LNCaP clone FGC (cell line): ENCODE measurements around the gene PHACTR2.
A peak's percentile ranks its signal among the peaks of the same experiment; 100 is the strongest.
"Not testable (repeated sequence)": the region's sequence is repeated elsewhere in the genome, so short reads cannot be mapped to it uniquely, and the experiment has no call there.

Experiments used
- DNase-seq: peaks from one replicate; pipeline ENCODE4 v3.0.0-alpha.2; 2011; ENCODE audit warnings: low read depth
- H3K4me3 ChIP-seq: 2 replicates; pipeline ENCODE4 v1.5.1; 2011; ENCODE audit warnings: mild to moderate bottlenecking, low read depth, low read length, control low read depth
- TF ChIP-seq, protein P1 (sequence below): IDR thresholded peaks from 2 replicates; pipeline ENCODE4 v1.5.1; 2012; ENCODE audit warnings: mild to moderate bottlenecking; ENCODE audit not compliant: control insufficient read depth, insufficient read depth; ENCODE audit errors: extremely low read depth

The PHACTR2 gene

DNA sequence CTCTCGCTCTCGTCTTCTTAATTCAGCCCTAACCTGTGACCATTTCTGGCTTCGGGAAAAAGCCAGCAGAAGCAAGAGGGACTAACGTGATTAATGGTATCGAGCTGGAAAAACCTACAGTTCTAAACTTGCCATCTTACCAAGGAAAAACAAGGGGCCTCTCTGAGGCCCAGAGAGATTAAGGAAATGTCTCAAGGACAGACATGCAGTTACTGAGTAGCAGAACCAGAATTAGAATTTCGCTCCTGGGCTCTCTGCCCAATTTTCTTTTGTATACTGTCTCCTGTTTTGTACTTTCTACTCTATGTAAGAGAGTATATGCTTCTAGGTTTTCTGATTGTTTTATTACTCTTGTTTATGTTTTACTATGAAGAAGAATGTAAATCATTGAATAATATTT is 97.6 kb downstream of the PHACTR2 start:
- no peak overlapping the region for H3K4me3 ChIP-seq
- TF ChIP-seq, protein P1, sequence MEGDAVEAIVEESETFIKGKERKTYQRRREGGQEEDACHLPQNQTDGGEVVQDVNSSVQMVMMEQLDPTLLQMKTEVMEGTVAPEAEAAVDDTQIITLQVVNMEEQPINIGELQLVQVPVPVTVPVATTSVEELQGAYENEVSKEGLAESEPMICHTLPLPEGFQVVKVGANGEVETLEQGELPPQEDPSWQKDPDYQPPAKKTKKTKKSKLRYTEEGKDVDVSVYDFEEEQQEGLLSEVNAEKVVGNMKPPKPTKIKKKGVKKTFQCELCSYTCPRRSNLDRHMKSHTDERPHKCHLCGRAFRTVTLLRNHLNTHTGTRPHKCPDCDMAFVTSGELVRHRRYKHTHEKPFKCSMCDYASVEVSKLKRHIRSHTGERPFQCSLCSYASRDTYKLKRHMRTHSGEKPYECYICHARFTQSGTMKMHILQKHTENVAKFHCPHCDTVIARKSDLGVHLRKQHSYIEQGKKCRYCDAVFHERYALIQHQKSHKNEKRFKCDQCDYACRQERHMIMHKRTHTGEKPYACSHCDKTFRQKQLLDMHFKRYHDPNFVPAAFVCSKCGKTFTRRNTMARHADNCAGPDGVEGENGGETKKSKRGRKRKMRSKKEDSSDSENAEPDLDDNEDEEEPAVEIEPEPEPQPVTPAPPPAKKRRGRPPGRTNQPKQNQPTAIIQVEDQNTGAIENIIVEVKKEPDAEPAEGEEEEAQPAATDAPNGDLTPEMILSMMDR, result no peak
- DNase-seq, result peak; percentile 43

- TF ChIP-seq, protein P1, result no peak
- no peak for DNase-seq
- no peak overlapping the region for H3K4me3 ChIP-seq
Observed at GRCh38 chr6:143778926-143779325, 101.2 kb downstream of the PHACTR2 start.

- no peak for DNase-seq
- H3K4me3 ChIP-seq, result no peak overlapping the region
- TF ChIP-seq, protein P1, result no peak
Observed at GRCh38 chr6:143782481-143782880, 104.7 kb downstream of the PHACTR2 start.

DNA sequence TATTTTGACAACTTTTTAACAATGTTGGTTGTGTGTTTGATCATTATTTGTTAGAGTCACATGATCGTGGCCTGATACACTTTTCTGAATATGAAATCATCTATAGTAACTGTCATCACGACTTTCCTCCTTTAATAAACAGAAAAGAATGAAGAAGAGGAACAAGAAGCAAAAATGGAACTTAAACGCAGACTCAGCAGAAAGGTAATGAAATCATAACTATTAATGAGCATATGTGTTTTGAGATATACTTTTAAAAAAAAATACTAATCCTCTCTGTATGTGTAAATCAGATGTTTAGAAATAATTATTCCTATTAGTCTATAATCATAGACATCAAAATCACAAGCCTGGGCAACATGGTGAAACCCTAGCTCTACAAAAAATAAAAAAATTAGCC is 105.3 kb downstream of the PHACTR2 start:
- TF ChIP-seq, protein P1, result no peak
- H3K4me3 ChIP-seq, result no peak overlapping the region
- no peak for DNase-seq

DNA sequence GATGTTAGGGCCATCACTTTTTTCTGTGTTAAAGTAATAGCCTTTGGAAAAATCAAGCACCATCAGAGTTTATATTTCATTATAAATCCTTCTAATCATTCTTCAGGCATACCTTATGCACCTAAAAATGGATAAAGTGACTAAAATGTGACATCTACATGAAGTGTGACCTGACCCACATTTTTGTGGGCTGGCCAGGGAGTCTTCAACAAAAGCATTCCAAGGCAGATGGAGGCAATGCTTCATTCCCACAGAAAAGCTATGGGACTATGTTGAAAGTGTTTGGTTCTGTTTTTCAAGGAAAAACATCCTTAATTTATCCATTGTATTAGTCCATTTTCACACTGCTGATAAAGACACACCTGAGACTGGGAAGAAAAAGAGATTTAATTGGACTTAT is 106.6 kb downstream of the PHACTR2 start:
- no peak overlapping the region for H3K4me3 ChIP-seq
- no peak for DNase-seq
- TF ChIP-seq, protein P1, result no peak

- DNase-seq, H3K4me3 ChIP-seq: not testable (repeated sequence)
Observed at GRCh38 chr6:143786371-143786770, 108.6 kb downstream of the PHACTR2 start.

GRCh38 chr6:143792402-143793279 is 114.9 kb downstream of the PHACTR2 start:
- TF ChIP-seq, protein P1, result no peak
- no peak overlapping the region for H3K4me3 ChIP-seq
- no peak for DNase-seq
